ENCODE measurements around the gene ASPHD1.

DNA sequence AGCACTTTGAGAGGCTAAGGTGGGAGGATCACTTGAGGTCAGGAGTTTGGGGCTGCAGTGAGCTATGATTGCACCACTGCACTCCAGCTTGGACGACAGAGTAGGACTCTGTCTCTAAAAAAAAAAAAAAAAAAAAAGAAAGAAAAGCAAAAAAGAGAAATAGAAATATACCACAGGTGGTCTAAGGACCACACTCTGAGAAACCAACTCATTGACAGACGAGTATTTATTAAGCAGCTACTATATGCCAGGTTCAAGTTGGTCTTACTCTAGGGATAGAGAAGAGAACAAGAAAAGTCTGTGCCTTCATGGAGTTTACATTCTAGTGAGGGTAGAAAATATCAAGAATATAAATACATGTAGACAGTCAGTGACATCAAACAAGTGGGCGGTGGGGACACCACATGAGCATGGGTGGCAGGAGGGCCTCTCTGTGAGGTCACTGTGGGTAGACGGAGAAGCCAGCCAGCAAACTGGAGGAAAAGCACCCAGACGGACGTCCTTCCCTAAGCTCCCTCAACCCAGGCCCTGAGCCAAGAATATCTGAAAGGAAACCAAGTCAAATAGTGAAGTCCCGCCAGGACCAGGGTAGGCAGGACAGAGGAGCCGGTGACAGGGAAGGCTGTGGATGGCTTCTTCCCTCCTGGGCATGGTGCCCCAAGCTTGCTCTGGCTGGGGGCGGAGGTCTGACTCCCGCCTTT, 42.0 kb upstream of the ASPHD1 start:
- TF ChIP-seq EZH2 (IDR thresholded peaks at IDR 0.05; ENCODE audit: borderline replicate concordance, low read depth, low read length, severe bottlenecking): no peak
- TF ChIP-seq, protein P1, sequence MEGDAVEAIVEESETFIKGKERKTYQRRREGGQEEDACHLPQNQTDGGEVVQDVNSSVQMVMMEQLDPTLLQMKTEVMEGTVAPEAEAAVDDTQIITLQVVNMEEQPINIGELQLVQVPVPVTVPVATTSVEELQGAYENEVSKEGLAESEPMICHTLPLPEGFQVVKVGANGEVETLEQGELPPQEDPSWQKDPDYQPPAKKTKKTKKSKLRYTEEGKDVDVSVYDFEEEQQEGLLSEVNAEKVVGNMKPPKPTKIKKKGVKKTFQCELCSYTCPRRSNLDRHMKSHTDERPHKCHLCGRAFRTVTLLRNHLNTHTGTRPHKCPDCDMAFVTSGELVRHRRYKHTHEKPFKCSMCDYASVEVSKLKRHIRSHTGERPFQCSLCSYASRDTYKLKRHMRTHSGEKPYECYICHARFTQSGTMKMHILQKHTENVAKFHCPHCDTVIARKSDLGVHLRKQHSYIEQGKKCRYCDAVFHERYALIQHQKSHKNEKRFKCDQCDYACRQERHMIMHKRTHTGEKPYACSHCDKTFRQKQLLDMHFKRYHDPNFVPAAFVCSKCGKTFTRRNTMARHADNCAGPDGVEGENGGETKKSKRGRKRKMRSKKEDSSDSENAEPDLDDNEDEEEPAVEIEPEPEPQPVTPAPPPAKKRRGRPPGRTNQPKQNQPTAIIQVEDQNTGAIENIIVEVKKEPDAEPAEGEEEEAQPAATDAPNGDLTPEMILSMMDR (IDR thresholded peaks at IDR 0.05; ENCODE audit: borderline replicate concordance, extremely low read depth, low read length, poor library complexity, severe bottlenecking): no peak
